ENCODE data around the gene TUBB3.

GRCh38 chr16:89910717-89911354 lies 12.3 kb upstream of the TUBB3 start:
- no peak for TF ChIP-seq CTCF (IDR thresholded peaks at IDR 0.05)
- no peak for TF ChIP-seq POLR2A (IDR thresholded peaks at IDR 0.05)
- no peak for TF ChIP-seq POLR2AphosphoS5 (IDR thresholded peaks at IDR 0.05)

Measured in breast epithelium (tissue), 3 donors.